SJSA1 (cell line): Measurements from ENCODE around the gene MAN1C1. TPM values are rescaled to one million over a fixed set of nuclear protein-coding genes. Genes with fewer than 3 reads are reported as not detected.

Experiments
- DNase-seq, 2 experiments: peaks; one replicate each; pipeline ENCODE4 v3.0.0-alpha.2; 2015 to 2020; ENCODE audit warnings: low spot score in 2 of 2, low read depth in 1 of 2
- H3K27ac ChIP-seq: fragments of 250-450 bp; sonication (Bioruptor Pico); 2 replicates; pipeline ENCODE4 v1.5.1; 2020; ENCODE audit warnings: mild to moderate bottlenecking, moderate library complexity
- H3K27me3 ChIP-seq: fragments of 250-450 bp; sonication (Bioruptor Pico); replicated peaks from 2 replicates; pipeline ENCODE4 v1.5.1; 2020; ENCODE audit warnings: mild to moderate bottlenecking, moderate library complexity
- H3K36me3 ChIP-seq: fragments of 250-450 bp; sonication (Bioruptor Pico); 2 replicates; pipeline ENCODE4 v1.5.1; 2020; ENCODE audit warnings: mild to moderate bottlenecking
- H3K4me1 ChIP-seq: fragments of 250-450 bp; sonication (Bioruptor Pico); replicated peaks from 2 replicates; pipeline ENCODE4 v1.6.1; 2021; ENCODE audit warnings: mild to moderate bottlenecking
- H3K4me3 ChIP-seq: fragments of 250-450 bp; sonication (Bioruptor Pico); 2 replicates; pipeline ENCODE4 v1.5.1; 2020; ENCODE audit warnings: mild to moderate bottlenecking
- H3K9me3 ChIP-seq: fragments of 250-450 bp; sonication (Bioruptor Pico); replicated peaks from 2 replicates; pipeline ENCODE4 v1.5.1; 2020; ENCODE audit warnings: mild to moderate bottlenecking
- total RNA-seq: library from RNA; depleted of rRNA; stranded (reverse); fragments of >200 nt; shearing (Covaris generic); gene quantifications from 2 replicates; pipeline ENCODE4 v1.2.3, GENCODE V29; 2014; rRNA removed

Gene MAN1C1
- total RNA-seq, 1 experiment from 2014 or later, result not detected

- peaks cover 90% of the 10 kb centered on the region for H3K36me3 ChIP-seq
- no peaks in the 10 kb centered on the region for H3K27me3 ChIP-seq
- no peak overlapping the region for H3K27ac ChIP-seq
- DNase-seq, result no peak
- no peaks in the 10 kb centered on the region for H3K4me1 ChIP-seq
- no peaks in the 10 kb centered on the region for H3K9me3 ChIP-seq
- no peak overlapping the region for H3K4me3 ChIP-seq
Measured at GRCh38 chr1:25831569-25832196, 215.1 kb downstream of the MAN1C1 start.

- H3K27me3 ChIP-seq, result no peaks in the 10 kb centered on the region
- peaks cover 83% of the 10 kb centered on the region for H3K36me3 ChIP-seq
- DNase-seq, result no peak
Measured at GRCh38 chr1:25832336-25833037, 215.9 kb downstream of the MAN1C1 start.

GRCh38 chr1:25833158-25833557, 216.6 kb downstream of the MAN1C1 start:
- Histone ChIP-seq H3K36me3 (peaks cover 77% of the 10 kb centered on the region), H3K4me1 (no peaks in the 10 kb centered on the region), H3K27me3 (no peaks in the 10 kb centered on the region), H3K27ac (no peak overlapping the region), H3K4me3 (no peak overlapping the region), H3K9me3 (no peaks in the 10 kb centered on the region)
- no peak for DNase-seq

More at GRCh38 chr1:25832336-25833037, 215.9 kb downstream of the MAN1C1 start:
- Histone ChIP-seq H3K9me3 (no peaks in the 10 kb centered on the region), H3K4me1 (no peaks in the 10 kb centered on the region), H3K27ac (no peak overlapping the region), H3K4me3 (no peak overlapping the region)

Other genes with a start within 250 kb of the MAN1C1 start
- gene RHCE, start 196.0 kb upstream of the MAN1C1 start, total RNA-seq, result 0.95 TPM in 1 of 2 replicates, not detected in the other
- 7.5 and 17.6 TPM in 2 replicates for gene MACO1, start 185.9 kb upstream of the MAN1C1 start, total RNA-seq
- 10.4 and 11.8 TPM in 2 replicates for gene LDLRAP1, start 73.2 kb upstream of the MAN1C1 start, total RNA-seq
- 12.7 and 26.0 TPM in 2 replicates for gene SELENON, start 183.4 kb downstream of the MAN1C1 start, total RNA-seq
- 48.9 and 51.6 TPM in 2 replicates for gene MTFR1L, start 203.2 kb downstream of the MAN1C1 start, total RNA-seq
- gene AUNIP, start 242.7 kb downstream of the MAN1C1 start, total RNA-seq, result 5.9 and 9.5 TPM in 2 replicates